RWPE1 (cell line): ENCODE data around the gene MORN4.

Source experiments
- CTCF ChIA-PET: fragments of 350-600 bp; sonication (Branson Sonifier 250); formaldehyde crosslinking; extraction: SDS; loops from one replicate; lab custom pipeline; 2021; lab: Yijun Ruan, JAX
- POLR2A ChIA-PET: fragments of 400-600 bp; formaldehyde crosslinking; extraction: SDS; loops from one replicate; lab custom pipeline; 2020; ENCODE audit warnings: antibody characterized with exemption; ENCODE audit not compliant: low non-redundant PET; lab: Yijun Ruan, JAX
- DNase-seq: peaks from one replicate; pipeline ENCODE4 v3.0.0; 2012; ENCODE audit warnings: low spot score
- H3K27ac ChIP-seq: fragments of 450-650 bp; 2 replicates; pipeline ENCODE4 v1.5.1; 2017
- TF ChIP-seq, protein P1 (sequence below): fragments of 450-650 bp; conservative IDR thresholded peaks from 2 replicates; pipeline ENCODE4 v1.5.1; 2017; ENCODE audit warnings: low read depth, mild to moderate bottlenecking

MORN4 gene

DNA sequence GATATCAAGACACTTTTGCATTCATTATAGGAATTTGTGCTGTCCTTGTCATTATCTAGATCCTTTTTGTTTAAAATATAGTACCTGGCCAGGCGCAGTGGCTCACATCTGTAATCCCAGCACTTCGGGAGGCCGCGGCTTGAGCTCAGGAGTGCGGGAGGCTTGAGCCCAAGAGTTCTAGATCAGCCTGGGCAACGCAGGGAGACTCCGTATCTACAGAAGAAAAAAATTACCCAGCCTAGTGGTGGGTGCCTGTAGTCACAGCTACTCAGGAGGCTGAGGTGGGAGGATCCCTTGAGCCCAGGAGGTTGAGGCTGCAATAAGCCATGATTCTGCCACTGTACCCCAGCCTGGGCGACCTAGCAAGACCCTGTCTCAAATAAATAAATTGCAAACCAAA lies 621 bp upstream of the MORN4 start:
- ChIA-PET CTCF (interaction anchor here (0.7 kb wide), 1 partner anchor 1686 kb away, joined by 3 read pairs; no protein-coding TSS in a partner anchor), POLR2A (interaction anchor here (0.8 kb wide), 1 partner anchor 13 kb away, joined by 3 read pairs; no protein-coding TSS in a partner anchor)
- no peak for DNase-seq
- TF ChIP-seq, protein P1, sequence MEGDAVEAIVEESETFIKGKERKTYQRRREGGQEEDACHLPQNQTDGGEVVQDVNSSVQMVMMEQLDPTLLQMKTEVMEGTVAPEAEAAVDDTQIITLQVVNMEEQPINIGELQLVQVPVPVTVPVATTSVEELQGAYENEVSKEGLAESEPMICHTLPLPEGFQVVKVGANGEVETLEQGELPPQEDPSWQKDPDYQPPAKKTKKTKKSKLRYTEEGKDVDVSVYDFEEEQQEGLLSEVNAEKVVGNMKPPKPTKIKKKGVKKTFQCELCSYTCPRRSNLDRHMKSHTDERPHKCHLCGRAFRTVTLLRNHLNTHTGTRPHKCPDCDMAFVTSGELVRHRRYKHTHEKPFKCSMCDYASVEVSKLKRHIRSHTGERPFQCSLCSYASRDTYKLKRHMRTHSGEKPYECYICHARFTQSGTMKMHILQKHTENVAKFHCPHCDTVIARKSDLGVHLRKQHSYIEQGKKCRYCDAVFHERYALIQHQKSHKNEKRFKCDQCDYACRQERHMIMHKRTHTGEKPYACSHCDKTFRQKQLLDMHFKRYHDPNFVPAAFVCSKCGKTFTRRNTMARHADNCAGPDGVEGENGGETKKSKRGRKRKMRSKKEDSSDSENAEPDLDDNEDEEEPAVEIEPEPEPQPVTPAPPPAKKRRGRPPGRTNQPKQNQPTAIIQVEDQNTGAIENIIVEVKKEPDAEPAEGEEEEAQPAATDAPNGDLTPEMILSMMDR = no peak
- peak overlapping the region; percentile 77 for H3K27ac ChIP-seq

DNA sequence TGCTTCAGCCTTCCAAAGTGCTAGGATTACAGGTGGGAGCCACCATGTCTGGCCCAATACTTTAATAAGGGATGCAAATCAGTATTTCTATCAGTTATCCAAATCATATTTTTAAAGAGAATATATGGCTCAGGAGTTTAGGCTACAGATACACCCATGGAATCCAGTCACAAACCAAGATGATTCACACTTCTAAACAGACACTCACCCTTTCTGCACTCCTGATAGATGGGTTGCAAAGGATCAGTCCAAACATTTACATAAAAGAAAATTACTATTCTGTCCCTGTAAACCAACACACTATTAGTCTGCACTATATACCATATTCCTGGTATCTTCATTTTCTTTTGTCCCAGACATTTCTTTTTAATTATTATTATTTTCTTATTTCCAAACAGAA lies 2.2 kb downstream of the MORN4 start:
- no peak for DNase-seq
- ChIA-PET POLR2A (no interaction called here), CTCF (interaction anchor here (0.7 kb wide), 1 partner anchor 60 kb away, joined by 3 read pairs; no protein-coding TSS in a partner anchor)

DNA sequence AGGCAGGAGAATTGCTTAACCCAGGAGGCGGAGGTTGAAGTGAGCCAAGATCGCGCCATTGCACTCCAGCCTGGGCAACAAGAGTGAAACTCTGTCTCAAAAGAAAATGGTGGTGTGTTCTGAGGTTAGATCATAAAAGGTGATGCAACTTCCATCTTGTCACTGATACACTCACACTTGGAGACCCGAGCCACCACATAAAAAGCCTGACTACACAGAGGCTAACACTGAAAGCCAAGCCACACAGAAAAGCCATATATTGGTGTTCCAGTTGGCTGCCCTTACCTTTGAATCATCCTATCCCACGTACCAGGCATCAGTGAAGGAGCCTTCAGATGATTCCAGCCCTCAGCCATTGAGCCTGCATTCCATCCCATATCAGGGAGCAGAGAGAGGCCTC lies 4.0 kb downstream of the MORN4 start:
- CTCF ChIA-PET = interaction anchor here (1.0 kb wide), 1 partner anchor 11 kb away, joined by 4 read pairs; the partner anchor contains the start of gene PI4K2A
- POLR2A ChIA-PET = no interaction called here
- no peak overlapping the region for H3K27ac ChIP-seq
- no peak for DNase-seq
- TF ChIP-seq, protein P1 = no peak

More for the DNA sequence above, 2.2 kb downstream of the MORN4 start:
- TF ChIP-seq, protein P1 = no peak
- no peak overlapping the region for H3K27ac ChIP-seq

DNA sequence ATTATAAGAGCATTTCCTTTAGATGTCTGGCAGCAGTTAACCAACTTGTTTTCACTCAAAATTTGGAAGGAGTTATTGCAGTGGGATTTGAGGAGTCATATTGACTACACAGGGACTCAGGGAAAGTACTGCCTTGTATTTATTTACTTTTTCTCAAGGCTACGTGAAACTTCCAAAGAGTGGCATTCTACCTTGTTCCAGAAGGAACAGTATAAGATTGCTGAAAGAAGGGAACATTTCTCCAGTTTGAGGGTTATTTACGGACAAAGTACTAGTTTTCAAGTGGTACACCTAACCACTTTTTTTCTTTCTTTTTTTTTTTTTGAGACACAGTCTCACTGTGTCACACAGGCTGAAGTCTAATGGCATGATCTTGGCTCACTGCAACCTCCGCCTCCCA lies 5.1 kb downstream of the MORN4 start:
- ChIA-PET POLR2A (interaction anchor here (0.7 kb wide), 1 partner anchor 17 kb away, joined by 3 read pairs; no protein-coding TSS in a partner anchor), CTCF (interaction anchor here (1.0 kb wide), 1 partner anchor 12 kb away, joined by 4 read pairs; the partner anchor contains the start of gene PI4K2A)
- TF ChIP-seq, protein P1 = no peak
- no peak overlapping the region for H3K27ac ChIP-seq
- DNase-seq = no peak

DNA sequence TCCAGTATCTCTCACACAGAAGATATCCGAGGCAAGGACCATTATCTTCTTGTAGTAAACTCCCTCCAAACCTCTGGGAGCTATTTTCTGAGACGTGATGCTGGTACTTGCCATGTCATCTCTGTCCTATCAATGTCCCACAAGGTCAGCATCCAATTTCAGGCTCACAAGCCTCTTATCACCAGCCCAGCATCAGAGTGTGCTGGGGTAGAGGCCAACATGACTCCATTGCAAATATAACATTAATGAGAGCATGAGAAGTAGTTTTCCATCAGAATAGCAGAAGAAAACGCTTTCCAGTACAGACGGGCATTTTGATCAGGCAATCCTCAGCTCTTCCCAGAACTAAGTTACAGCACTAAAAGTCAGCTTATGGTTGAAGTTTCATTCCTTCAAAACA lies 5.6 kb downstream of the MORN4 start:
- ChIA-PET POLR2A (no interaction called here), CTCF (interaction anchor here (0.7 kb wide), 2 partner anchors 15 to 30 kb away, joined by 3 read pairs; no protein-coding TSS in a partner anchor)
- DNase-seq = no peak
- H3K27ac ChIP-seq = no peak overlapping the region
- TF ChIP-seq, protein P1 = no peak

DNA sequence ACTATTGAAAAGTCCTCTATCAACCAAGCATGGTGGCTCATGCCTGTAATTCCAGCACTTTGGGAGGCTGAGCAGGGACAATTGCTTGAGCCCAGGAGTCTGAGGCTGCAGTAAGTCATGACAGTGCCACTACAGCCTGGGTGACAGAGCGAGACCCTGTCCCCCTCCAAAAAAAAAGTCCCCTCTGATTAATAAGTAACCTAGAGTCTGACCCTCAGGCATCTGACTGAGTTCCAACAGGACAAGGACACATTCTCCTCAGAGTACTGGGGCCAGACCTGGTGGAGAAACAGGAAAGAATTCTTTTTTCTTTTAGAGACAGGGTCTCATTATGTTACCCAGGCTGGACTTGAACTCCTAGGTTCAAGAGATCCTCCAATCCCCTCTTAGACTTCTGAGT lies 10.0 kb downstream of the MORN4 start:
- CTCF ChIA-PET = interaction anchor here (0.8 kb wide), 2 partner anchors 10 to 12 kb away, joined by 3 read pairs; no protein-coding TSS in a partner anchor

More for the DNA sequence above, 10.0 kb downstream of the MORN4 start:
- DNase-seq = no peak
- TF ChIP-seq, protein P1 = no peak
- no peak overlapping the region for H3K27ac ChIP-seq
- POLR2A ChIA-PET = no interaction called here
